Upper lobe of left lung (tissue), 6 donors: ENCODE data around the gene C1QC. TPM values are rescaled to one million over a fixed set of nuclear protein-coding genes. Genes with fewer than 3 reads are reported as not detected.

Experiments used
- ATAC-seq, 2 donors: fragments of 200-7000 bp; cut with Tn5 transposase; one replicate each; pipeline ENCODE4 v1.9.1; 2022; ENCODE audit warnings: mild to moderate bottlenecking in 2 of 2, moderate library complexity in 2 of 2; ENCODE audit not compliant: low FRiP score in 2 of 2
- DNase-seq, 2 donors: peaks; one replicate each; pipeline ENCODE4 v3.0.0-alpha.2; 2019 to 2020
- H3K27ac ChIP-seq, 4 donors: fragments of 200-600 bp; sonication (generic); one replicate each; pipeline ENCODE4 v1.5.1; 2016 to 2019
- H3K27me3 ChIP-seq, 4 donors: fragments of 200-600 bp; sonication (generic); one replicate each; pipeline ENCODE4 v1.5.1; 2017 to 2019
- H3K36me3 ChIP-seq, 4 donors: fragments of 200-600 bp; sonication (generic); one replicate each; pipeline ENCODE4 v1.5.1; 2016 to 2019
- H3K4me1 ChIP-seq, 4 donors: fragments of 200-600 bp; sonication (generic); one replicate each; pipeline ENCODE4 v1.5.1; 2018 to 2019
- H3K4me3 ChIP-seq, 4 donors: fragments of 200-600 bp; sonication (generic); one replicate each; pipeline ENCODE4 v1.5.1; 2017 to 2019; ENCODE audit warnings: mild to moderate bottlenecking in 2 of 4, moderate library complexity in 1 of 4
- H3K9me3 ChIP-seq, 4 donors: fragments of 200-600 bp; sonication (generic); one replicate each; pipeline ENCODE4 v1.5.1; 2018 to 2019
- CTCF ChIP-seq, 6 experiments: fragments of 450-650 bp in 4 of 6; fragments of 200-600 bp in 2 of 6; sonication (generic) in 2 of 6; IDR thresholded peaks; one replicate each; pipeline ENCODE4 v1.5.1; 2016 to 2019; ENCODE audit warnings: antibody characterized with exemption in 6 of 6
- EP300 ChIP-seq, 4 donors: sonication (generic); formaldehyde crosslinking; IDR thresholded peaks; one replicate each; pipeline ENCODE4 v1.5.1; 2017; ENCODE audit warnings: antibody characterized with exemption in 4 of 4, control low read depth in 2 of 4
- POLR2A ChIP-seq, 4 donors: fragments of 450-650 bp; IDR thresholded peaks; one replicate each; pipeline ENCODE4 v1.5.1; 2016 to 2017; ENCODE audit warnings: antibody characterized with exemption in 4 of 4, mild to moderate bottlenecking in 2 of 4
- POLR2AphosphoS5 ChIP-seq, 2 donors: sonication (generic); formaldehyde crosslinking; IDR thresholded peaks; one replicate each; pipeline ENCODE4 v1.5.1; 2017; ENCODE audit warnings: antibody characterized with exemption in 2 of 2
- WGBS, 2 donors: methylation state at CpG; one replicate each; pipeline ENCODE4 v1.1.5; 2017 to 2018; 5-methylcytosine and 5-hydroxymethylcytosine counted together
- total RNA-seq, 6 donors: library from RNA; depleted of rRNA in 4 of 6; stranded (reverse); fragments of >200 nt in 4 of 6; gene quantifications; one replicate each; pipeline versions ENCODE4 v1.1.0 to v1.2.1, GENCODE V29; 2016 to 2021
- donor health status: DM: no; HTN: no; CAD: no; lungs with moderate emphysema.
- donor health status: DM: no; HTN: yes; CAD: no; lungs with severe emphysema.

C1QC gene
- total RNA-seq, 6 donors from 2014 or later, result 188 to 817 (median 529) TPM

- H3K4me3 ChIP-seq, result no peak overlapping the region
- DNase-seq (peak in 1 of 2 donors; percentile 30), ATAC-seq (no peak)
- no peak overlapping the region for H3K27ac ChIP-seq
- 83% methylated on average over 13 of the region's 13 CpGs for WGBS, 2 donors
- no peaks in the 10 kb centered on the region for H3K36me3 ChIP-seq
- TF ChIP-seq CTCF (IDR thresholded peaks at IDR 0.05), result no peak
- no peak for TF ChIP-seq EP300 (IDR thresholded peaks at IDR 0.05)
- no peak for TF ChIP-seq POLR2AphosphoS5 (IDR thresholded peaks at IDR 0.05)
- TF ChIP-seq POLR2A (IDR thresholded peaks at IDR 0.05), result no peak
- H3K4me1 ChIP-seq, result no peaks in the 10 kb centered on the region
- H3K9me3 ChIP-seq, result no peaks in the 10 kb centered on the region
- peaks cover 0 to 15% (median 2%) of the 10 kb centered on the region in 4 donors for H3K27me3 ChIP-seq
Measured at GRCh38 chr1:22677931-22678896, 34.8 kb downstream of the C1QC start.

GRCh38 chr1:22680726-22681125 lies 37.3 kb downstream of the C1QC start:
- no peaks in the 10 kb centered on the region for H3K9me3 ChIP-seq
- no peaks in the 10 kb centered on the region for H3K36me3 ChIP-seq
- peaks cover 0 to 10% (median 0%) of the 10 kb centered on the region in 4 donors for H3K27me3 ChIP-seq
- ATAC-seq (no peak), DNase-seq (no peak)
- H3K27ac ChIP-seq, result no peak overlapping the region
- no peaks in the 10 kb centered on the region for H3K4me1 ChIP-seq
- 47 to 49% methylated on average over 9 of the region's 9 CpGs for WGBS, 2 donors
- no peak for TF ChIP-seq POLR2A (IDR thresholded peaks at IDR 0.05)
- no peak for TF ChIP-seq POLR2AphosphoS5 (IDR thresholded peaks at IDR 0.05)
- no peak for TF ChIP-seq CTCF (IDR thresholded peaks at IDR 0.05)
- no peak overlapping the region for H3K4me3 ChIP-seq

GRCh38 chr1:22681556-22682276 lies 38.3 kb downstream of the C1QC start:
- WGBS, 2 donors, result 77 to 85% methylated on average over 15 of the region's 15 CpGs
- DNase-seq, result no peak
- TF ChIP-seq POLR2AphosphoS5 (IDR thresholded peaks at IDR 0.05), result no peak
- TF ChIP-seq EP300 (IDR thresholded peaks at IDR 0.05), result no peak
- TF ChIP-seq POLR2A (IDR thresholded peaks at IDR 0.05), result no peak
- no peak for TF ChIP-seq CTCF (IDR thresholded peaks at IDR 0.05)
- Histone ChIP-seq H3K27ac (no peak overlapping the region), H3K4me1 (no peaks in the 10 kb centered on the region), H3K9me3 (no peaks in the 10 kb centered on the region), H3K36me3 (no peaks in the 10 kb centered on the region), H3K4me3 (no peak overlapping the region), H3K27me3 (peaks cover 0 to 8% (median 0%) of the 10 kb centered on the region in 4 donors)
- no peak for ATAC-seq

GRCh38 chr1:22683547-22683946 lies 40.1 kb downstream of the C1QC start:
- H3K27me3 ChIP-seq, result peaks cover 0 to 3% (median 0%) of the 10 kb centered on the region in 4 donors
- H3K27ac ChIP-seq, result no peak overlapping the region
- DNase-seq (no peak), ATAC-seq (no peak)
- WGBS, 2 donors, result 61 to 86% methylated on average over 1 of the region's 1 CpG
- H3K36me3 ChIP-seq, result no peaks in the 10 kb centered on the region
- no peak overlapping the region for H3K4me3 ChIP-seq
- H3K4me1 ChIP-seq, result no peaks in the 10 kb centered on the region
- no peaks in the 10 kb centered on the region for H3K9me3 ChIP-seq
- no peak for TF ChIP-seq POLR2A (IDR thresholded peaks at IDR 0.05)

- H3K4me1 ChIP-seq, result no peaks in the 10 kb centered on the region
- H3K27me3 ChIP-seq, result no peaks in the 10 kb centered on the region
- no peaks in the 10 kb centered on the region for H3K36me3 ChIP-seq
- H3K27ac ChIP-seq, result no peak overlapping the region
- ATAC-seq (peak in 1 of 2 donors; percentile 33), DNase-seq (peak in 1 of 2 donors; percentile 45)
- no peaks in the 10 kb centered on the region for H3K9me3 ChIP-seq
- H3K4me3 ChIP-seq, result no peak overlapping the region
- TF ChIP-seq EP300 (IDR thresholded peaks at IDR 0.05) (no peak), POLR2A (IDR thresholded peaks at IDR 0.05) (no peak), CTCF (IDR thresholded peaks at IDR 0.05) (no peak), POLR2AphosphoS5 (IDR thresholded peaks at IDR 0.05) (no peak)
- WGBS, 2 donors, result 54 to 63% methylated on average over 10 of the region's 10 CpGs
Measured at GRCh38 chr1:22685591-22686059, 42.2 kb downstream of the C1QC start.
